ENCODE data around the gene RASD2. TPM values are rescaled to one million over a fixed set of nuclear protein-coding genes. Genes with fewer than 3 reads are reported as not detected.

Gene RASD2
- total and polyA plus RNA-seq, 4 donors: 0.77 to 12.0 (median 7.0) TPM

- H3K36me3 ChIP-seq (ENCODE audit: control insufficient read depth, insufficient read depth, low read length): no peaks in the 10 kb centered on the region
- WGBS (ENCODE audit: insufficient coverage): 92% methylated on average over 6 of the region's 6 CpGs
- H3K27ac ChIP-seq (ENCODE audit: low read depth, low read length): no peak overlapping the region
- peaks cover 5% of the 10 kb centered on the region for H3K4me1 ChIP-seq (ENCODE audit: control insufficient read depth, insufficient read depth, low read length)
- no peaks in the 10 kb centered on the region for H3K9me3 ChIP-seq (ENCODE audit: control insufficient read depth, insufficient read depth, low read length)
- DNase-seq (ENCODE audit: low read depth in 4 of 6, low spot score in 6 of 6): no peak
- H3K27me3 ChIP-seq (ENCODE audit: control insufficient read depth, insufficient read depth, low read length): no peaks in the 10 kb centered on the region
- no peak overlapping the region for H3K4me3 ChIP-seq (ENCODE audit: low read depth, low read length)
These were observed 23.4 kb upstream of the RASD2 start for GRCh38 chr22:35517207-35517606.

GRCh38 chr22:35517769-35518530 lies 22.7 kb upstream of the RASD2 start:
- no peak for DNase-seq (ENCODE audit: low read depth in 4 of 6, low spot score in 6 of 6)
- no peaks in the 10 kb centered on the region for H3K27me3 ChIP-seq (ENCODE audit: control insufficient read depth, insufficient read depth, low read length)
- H3K9me3 ChIP-seq (ENCODE audit: control insufficient read depth, insufficient read depth, low read length): no peaks in the 10 kb centered on the region
- 67% methylated on average over 7 of the region's 8 CpGs for WGBS (ENCODE audit: insufficient coverage)
- no peak overlapping the region for H3K27ac ChIP-seq (ENCODE audit: low read depth, low read length)
- H3K4me1 ChIP-seq (ENCODE audit: control insufficient read depth, insufficient read depth, low read length): peaks cover 8% of the 10 kb centered on the region
- H3K36me3 ChIP-seq (ENCODE audit: control insufficient read depth, insufficient read depth, low read length): no peaks in the 10 kb centered on the region
- H3K4me3 ChIP-seq (ENCODE audit: low read depth, low read length): no peak overlapping the region

- no peaks in the 10 kb centered on the region for H3K27me3 ChIP-seq (ENCODE audit: control insufficient read depth, insufficient read depth, low read length)
- no peak overlapping the region for H3K4me3 ChIP-seq (ENCODE audit: low read depth, low read length)
- WGBS (ENCODE audit: insufficient coverage): 34% methylated on average over 4 of the region's 7 CpGs
- peak in 2 of 6 donors; percentile 57 to 86 for DNase-seq (ENCODE audit: low read depth in 4 of 6, low spot score in 6 of 6)
- no peaks in the 10 kb centered on the region for H3K9me3 ChIP-seq (ENCODE audit: control insufficient read depth, insufficient read depth, low read length)
- H3K36me3 ChIP-seq (ENCODE audit: control insufficient read depth, insufficient read depth, low read length): no peaks in the 10 kb centered on the region
- peaks cover 15% of the 10 kb centered on the region for H3K4me1 ChIP-seq (ENCODE audit: control insufficient read depth, insufficient read depth, low read length)
- no peak overlapping the region for H3K27ac ChIP-seq (ENCODE audit: low read depth, low read length)
These were observed 21.8 kb upstream of the RASD2 start for GRCh38 chr22:35518811-35519210.

- Histone ChIP-seq H3K4me3 (ENCODE audit: low read depth, low read length) (no peak overlapping the region), H3K27me3 (ENCODE audit: control insufficient read depth, insufficient read depth, low read length) (no peaks in the 10 kb centered on the region), H3K4me1 (ENCODE audit: control insufficient read depth, insufficient read depth, low read length) (peaks cover 15% of the 10 kb centered on the region), H3K9me3 (ENCODE audit: control insufficient read depth, insufficient read depth, low read length) (no peaks in the 10 kb centered on the region), H3K27ac (ENCODE audit: low read depth, low read length) (no peak overlapping the region), H3K36me3 (ENCODE audit: control insufficient read depth, insufficient read depth, low read length) (no peaks in the 10 kb centered on the region)
- DNase-seq (ENCODE audit: low read depth in 4 of 6, low spot score in 6 of 6): peak in 1 of 6 donors; percentile 30
- 73% methylated on average over 8 of the region's 9 CpGs for WGBS (ENCODE audit: insufficient coverage)
These were observed 21.2 kb upstream of the RASD2 start for GRCh38 chr22:35519306-35520000.

- Histone ChIP-seq H3K27ac (ENCODE audit: low read depth, low read length) (no peak overlapping the region), H3K9me3 (ENCODE audit: control insufficient read depth, insufficient read depth, low read length) (no peaks in the 10 kb centered on the region), H3K36me3 (ENCODE audit: control insufficient read depth, insufficient read depth, low read length) (no peaks in the 10 kb centered on the region), H3K27me3 (ENCODE audit: control insufficient read depth, insufficient read depth, low read length) (no peaks in the 10 kb centered on the region), H3K4me1 (ENCODE audit: control insufficient read depth, insufficient read depth, low read length) (peaks cover 27% of the 10 kb centered on the region), H3K4me3 (ENCODE audit: low read depth, low read length) (no peak overlapping the region)
- 69% methylated on average over 15 of the region's 16 CpGs for WGBS (ENCODE audit: insufficient coverage)
- DNase-seq (ENCODE audit: low read depth in 4 of 6, low spot score in 6 of 6): no peak
These were observed 19.0 kb upstream of the RASD2 start for GRCh38 chr22:35521358-35522224.

- H3K27ac ChIP-seq (ENCODE audit: low read depth, low read length): no peak overlapping the region
- no peak overlapping the region for H3K4me3 ChIP-seq (ENCODE audit: low read depth, low read length)
- H3K9me3 ChIP-seq (ENCODE audit: control insufficient read depth, insufficient read depth, low read length): no peaks in the 10 kb centered on the region
- no peaks in the 10 kb centered on the region for H3K27me3 ChIP-seq (ENCODE audit: control insufficient read depth, insufficient read depth, low read length)
- peak in 1 of 6 donors; percentile 73 for DNase-seq (ENCODE audit: low read depth in 4 of 6, low spot score in 6 of 6)
- no peaks in the 10 kb centered on the region for H3K36me3 ChIP-seq (ENCODE audit: control insufficient read depth, insufficient read depth, low read length)
- peaks cover 27% of the 10 kb centered on the region for H3K4me1 ChIP-seq (ENCODE audit: control insufficient read depth, insufficient read depth, low read length)
- 84% methylated on average over 6 of the region's 12 CpGs for WGBS (ENCODE audit: insufficient coverage)
These were observed 18.1 kb upstream of the RASD2 start for GRCh38 chr22:35522225-35523149.

GRCh38 chr22:35523167-35523947 lies 17.3 kb upstream of the RASD2 start:
- Histone ChIP-seq H3K27me3 (ENCODE audit: control insufficient read depth, insufficient read depth, low read length) (no peaks in the 10 kb centered on the region), H3K4me3 (ENCODE audit: low read depth, low read length) (no peak overlapping the region), H3K27ac (ENCODE audit: low read depth, low read length) (no peak overlapping the region), H3K4me1 (ENCODE audit: control insufficient read depth, insufficient read depth, low read length) (peaks cover 26% of the 10 kb centered on the region), H3K9me3 (ENCODE audit: control insufficient read depth, insufficient read depth, low read length) (no peaks in the 10 kb centered on the region), H3K36me3 (ENCODE audit: control insufficient read depth, insufficient read depth, low read length) (no peaks in the 10 kb centered on the region)
- DNase-seq (ENCODE audit: low read depth in 4 of 6, low spot score in 6 of 6): peak in 2 of 6 donors; percentile 65 to 90
- whole genome bisulfite sequencing (ENCODE audit: insufficient coverage): 51% methylated on average over 7 of the region's 17 CpGs

- no peak overlapping the region for H3K27ac ChIP-seq (ENCODE audit: low read depth, low read length)
- H3K4me1 ChIP-seq (ENCODE audit: control insufficient read depth, insufficient read depth, low read length): peaks cover 22% of the 10 kb centered on the region
- no peaks in the 10 kb centered on the region for H3K36me3 ChIP-seq (ENCODE audit: control insufficient read depth, insufficient read depth, low read length)
- no peaks in the 10 kb centered on the region for H3K27me3 ChIP-seq (ENCODE audit: control insufficient read depth, insufficient read depth, low read length)
- peaks cover 4% of the 10 kb centered on the region for H3K9me3 ChIP-seq (ENCODE audit: control insufficient read depth, insufficient read depth, low read length)
- no peak overlapping the region for H3K4me3 ChIP-seq (ENCODE audit: low read depth, low read length)
- WGBS (ENCODE audit: insufficient coverage): 25% methylated on average over 8 of the region's 14 CpGs
- peak in 2 of 6 donors; percentile 92 to 94 for DNase-seq (ENCODE audit: low read depth in 4 of 6, low spot score in 6 of 6)
These were observed 15.5 kb upstream of the RASD2 start for GRCh38 chr22:35524966-35525686.

Measured in spinal cord (tissue), 10 donors.